Mesendoderm (in vitro differentiated cells): Measurements from ENCODE around the gene PRMT3. TPM values are rescaled to one million over a fixed set of nuclear protein-coding genes. Genes with fewer than 3 reads are reported as not detected.
A peak's percentile ranks its signal among the peaks of the same experiment; 100 is the strongest.

Experiments
- DNase-seq: peaks from one replicate; pipeline ENCODE4 v3.0.0; 2013
- H2AK5ac ChIP-seq: 2 replicates; pipeline ENCODE4 v1.6.1; 2013; ENCODE audit warnings: low read length, inconsistent platforms
- H2BK120ac ChIP-seq: 2 replicates; pipeline ENCODE4 v1.6.1; 2013; ENCODE audit warnings: low read depth, mild to moderate bottlenecking, low read length, moderate library complexity, mixed read lengths
- H2BK15ac ChIP-seq: replicated peaks from 2 replicates; pipeline ENCODE4 v1.6.1; 2013; ENCODE audit warnings: low read depth, mild to moderate bottlenecking, moderate library complexity
- H2BK5ac ChIP-seq: 2 replicates; pipeline ENCODE4 v1.6.1; 2013; ENCODE audit warnings: low read length, inconsistent platforms
- H3K18ac ChIP-seq: 2 replicates; pipeline ENCODE4 v1.6.1; 2013; ENCODE audit warnings: mild to moderate bottlenecking, low read length, mixed read lengths
- H3K23ac ChIP-seq: one replicate; pipeline ENCODE4 v1.6.1; 2013; ENCODE audit warnings: low read length
- H3K27ac ChIP-seq: 2 replicates; pipeline ENCODE4 v1.5.1; 2013; ENCODE audit warnings: low read depth, mild to moderate bottlenecking, inconsistent platforms, low read length, moderate library complexity
- H3K27me3 ChIP-seq: 2 replicates; pipeline ENCODE4 v1.6.1; 2013; ENCODE audit warnings: low read length, control low read depth, mild to moderate bottlenecking, inconsistent platforms; ENCODE audit not compliant: insufficient read depth, poor library complexity
- H3K36me3 ChIP-seq: 2 replicates; pipeline ENCODE4 v1.6.1; 2013; ENCODE audit warnings: low read length, inconsistent platforms; ENCODE audit not compliant: control insufficient read depth, insufficient read depth
- H3K4ac ChIP-seq: one replicate; pipeline ENCODE4 v1.6.1; 2013; ENCODE audit warnings: low read depth, mild to moderate bottlenecking, low read length, moderate library complexity
- H3K4me1 ChIP-seq: 2 replicates; pipeline ENCODE4 v1.6.1; 2013; ENCODE audit warnings: low read depth, low read length, inconsistent platforms; ENCODE audit not compliant: control insufficient read depth
- H3K4me2 ChIP-seq: 2 replicates; pipeline ENCODE4 v1.6.1; 2013; ENCODE audit warnings: low read length
- H3K4me3 ChIP-seq: 2 replicates; pipeline ENCODE4 v1.5.1; 2013; ENCODE audit warnings: mild to moderate bottlenecking, low read length
- H3K56ac ChIP-seq: one replicate; pipeline ENCODE4 v1.6.1; 2013; ENCODE audit warnings: low read length
- H3K79me1 ChIP-seq: 2 replicates; pipeline ENCODE4 v1.6.1; 2013; ENCODE audit warnings: low read length, inconsistent platforms
- H3K79me2 ChIP-seq: 2 replicates; pipeline ENCODE4 v1.6.1; 2013; ENCODE audit warnings: mild to moderate bottlenecking, low read length; ENCODE audit not compliant: control insufficient read depth, insufficient read depth
- H3K9ac ChIP-seq: 2 replicates; pipeline ENCODE4 v1.6.1; 2013; ENCODE audit warnings: low read length, inconsistent platforms
- H4K5ac ChIP-seq: one replicate; pipeline ENCODE4 v1.6.1; 2013; ENCODE audit warnings: low read length
- H4K8ac ChIP-seq: one replicate; pipeline ENCODE4 v1.6.1; 2013; ENCODE audit warnings: low read depth, mild to moderate bottlenecking, control low read depth, low read length, moderate library complexity
- whole genome bisulfite sequencing: extraction: QIAGEN DNeasy Blood & Tissue Kit; methylation state at CpG from one replicate; pipeline ENCODE4 v1.1.7; 2013; ENCODE audit warnings: low lambda C conversion rate, missing lambda C conversion rate; ENCODE audit not compliant: insufficient coverage; ENCODE audit errors: extremely low coverage; 5-methylcytosine and 5-hydroxymethylcytosine counted together
- polyA plus RNA-seq, 2 experiments: library from polyadenylated mRNA; stranded (reverse); fragments of 200-250 nt; gene quantifications; one replicate each; pipeline ENCODE4 v1.2.3, GENCODE V29; 2013

PRMT3 gene
- polyA plus RNA-seq (2013, experiment 1 of 2) = 27.8 TPM
- polyA plus RNA-seq (2013, experiment 2 of 2) = 29.1 TPM

DNA sequence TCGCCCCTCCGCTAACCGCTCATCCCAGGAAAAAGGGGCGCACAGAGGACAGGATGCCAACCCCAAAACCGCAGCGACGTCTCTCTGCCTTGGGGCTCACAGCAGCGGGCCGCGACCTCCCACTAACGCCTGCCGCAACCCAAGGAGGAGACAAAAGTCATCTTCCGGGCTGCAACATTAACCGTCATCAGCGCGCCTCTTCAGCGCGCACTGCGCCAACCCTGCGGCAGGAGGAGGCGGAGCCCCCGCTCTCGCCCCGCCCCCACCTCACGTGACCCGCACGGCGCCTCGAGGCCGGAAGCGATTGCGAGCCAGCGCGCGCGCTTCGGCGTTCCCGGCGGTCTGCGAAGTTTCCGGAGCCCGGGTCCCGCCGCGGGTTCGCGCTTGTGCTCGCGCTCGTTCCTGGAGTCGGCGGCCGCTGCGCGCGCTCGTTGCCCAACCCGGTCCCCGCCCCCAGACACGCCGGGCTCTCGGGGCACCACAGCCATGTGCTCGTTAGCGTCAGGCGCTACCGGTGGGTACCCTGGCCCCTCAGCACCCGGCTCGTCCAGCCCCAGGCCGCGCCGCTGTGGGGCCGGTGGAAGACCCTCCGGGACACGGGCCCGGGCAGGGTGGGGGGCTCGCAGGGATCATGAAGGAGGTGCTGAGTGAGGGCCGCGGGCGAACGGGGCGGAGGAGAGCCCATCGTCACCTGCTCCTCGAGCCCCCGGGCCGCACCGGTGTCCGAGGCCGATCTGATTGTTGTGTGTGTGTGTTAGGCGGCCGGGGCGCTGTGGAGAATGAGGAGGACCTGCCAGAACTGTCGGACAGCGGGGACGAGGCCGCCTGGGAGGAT, at the start of gene PRMT3:
PRMT3 (plus strand) TSS at position 456 of the 835 bp plus-strand sequence; CDS start at position 487, 31 bp downstream.
- Histone ChIP-seq H3K79me1 (peaks cover 4% of the 10 kb centered on the region), H3K79me2 (peaks cover 4% of the 10 kb centered on the region), H3K23ac (peak within 1 kb of the TSS; percentile 68), H4K5ac (no peak within 1 kb of the TSS), H3K18ac (peak within 1 kb of the TSS; percentile 61), H2BK120ac (no peak within 1 kb of the TSS), H2BK5ac (peak within 1 kb of the TSS; percentile 44), H3K27me3 (no peaks in the 10 kb centered on the region), H3K4ac (peak within 1 kb of the TSS; percentile 77), H3K9ac (peak within 1 kb of the TSS; percentile 92), H4K8ac (no peak within 1 kb of the TSS), H3K56ac (peak within 1 kb of the TSS; percentile 96), H3K4me2 (peak within 1 kb of the TSS; percentile 83), H3K4me1 (no peaks in the 10 kb centered on the region), H3K27ac (peak within 1 kb of the TSS; percentile 55), H2BK15ac (no peak within 1 kb of the TSS), H2AK5ac (no peak within 1 kb of the TSS), H3K4me3 (peak within 1 kb of the TSS; percentile 88), H3K36me3 (no peaks in the 10 kb centered on the region)
- DNase-seq = peak; percentile 97
- WGBS = no CpG with 5 or more reads among the region's 96 CpGs

DNA sequence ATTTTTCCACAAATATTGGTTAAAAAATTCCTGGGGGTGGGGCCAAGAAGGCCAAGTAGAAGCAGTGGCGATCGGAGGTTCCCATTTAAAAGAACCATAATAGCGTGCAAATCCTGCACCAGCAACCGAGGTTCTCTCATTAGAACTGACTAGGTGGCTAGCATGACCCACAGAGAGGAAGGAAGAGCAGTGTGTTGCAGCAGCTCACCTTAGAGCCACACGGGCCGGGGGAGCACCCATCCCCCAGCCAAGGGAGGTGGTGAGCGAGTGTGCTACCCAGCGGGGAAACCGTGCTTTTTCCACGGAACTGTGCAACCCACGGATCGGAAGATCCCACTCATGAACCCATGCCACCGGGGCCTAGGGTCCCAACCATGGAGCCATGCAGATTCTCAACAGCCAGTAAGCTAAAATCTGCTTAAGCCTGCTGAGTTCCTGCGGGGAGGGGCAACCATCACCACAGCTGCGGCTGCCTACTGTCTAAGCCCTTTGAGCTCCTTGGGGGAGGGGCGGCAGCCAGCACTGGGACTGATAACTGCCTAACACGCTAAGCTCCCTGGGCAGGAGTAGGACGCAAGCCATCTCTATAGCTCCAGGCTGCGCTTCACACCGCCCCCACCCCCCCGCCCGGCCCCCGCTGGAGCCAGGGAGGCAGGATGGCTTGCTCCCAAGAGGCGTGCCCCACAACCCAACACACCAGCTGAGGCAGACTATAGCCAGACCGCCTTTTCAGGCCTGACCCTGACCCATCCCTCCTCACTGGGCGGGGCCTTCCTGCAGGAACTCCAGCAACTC, 45.0 kb upstream of the PRMT3 start:
- no peak overlapping the region for H2BK120ac ChIP-seq
- H4K8ac ChIP-seq = no peak overlapping the region
- no peak overlapping the region for H3K23ac ChIP-seq
- no peak overlapping the region for H2BK15ac ChIP-seq
- H3K56ac ChIP-seq = peak overlapping the region; percentile 76
- H3K36me3 ChIP-seq = no peaks in the 10 kb centered on the region
- peak overlapping the region; percentile 48 for H3K4ac ChIP-seq
- no peak overlapping the region for H3K27ac ChIP-seq
- no peak overlapping the region for H4K5ac ChIP-seq
- peak overlapping the region; percentile 42 for H3K18ac ChIP-seq
- H3K79me1 ChIP-seq = no peaks in the 10 kb centered on the region
- peaks cover 3% of the 10 kb centered on the region for H3K4me1 ChIP-seq
- no CpG with 5 or more reads among the region's 26 CpGs for WGBS
- peak overlapping the region; percentile 52 for H3K4me2 ChIP-seq
- no peak overlapping the region for H3K4me3 ChIP-seq
- H3K27me3 ChIP-seq = no peaks in the 10 kb centered on the region
- peak; percentile 97 for DNase-seq
- no peak overlapping the region for H2BK5ac ChIP-seq
- H2AK5ac ChIP-seq = no peak overlapping the region
- peak overlapping the region; percentile 36 for H3K9ac ChIP-seq
- H3K79me2 ChIP-seq = no peaks in the 10 kb centered on the region

DNA sequence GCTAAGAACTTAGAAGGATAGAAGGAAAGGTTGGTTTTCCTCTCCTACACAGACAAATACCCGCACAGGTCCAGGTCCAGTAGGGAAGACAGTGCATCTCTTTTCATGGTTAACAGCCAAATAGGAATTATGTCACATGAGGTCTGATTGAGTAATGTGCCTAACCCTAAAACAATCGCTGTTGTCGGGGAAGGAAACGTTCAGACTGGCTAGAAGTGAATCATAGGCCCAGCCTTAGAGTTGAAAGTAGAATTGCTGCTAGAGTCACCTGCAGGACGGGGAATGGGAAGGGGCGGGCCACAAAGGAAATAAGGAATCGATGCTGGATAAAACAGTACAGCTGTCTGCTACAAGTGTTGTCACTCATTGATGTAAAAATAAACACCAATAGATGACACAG, 36.4 kb upstream of the PRMT3 start:
- Histone ChIP-seq H3K27me3 (no peaks in the 10 kb centered on the region), H3K79me2 (no peaks in the 10 kb centered on the region), H2BK15ac (no peak overlapping the region), H2BK5ac (no peak overlapping the region), H3K4me3 (no peak overlapping the region), H3K56ac (no peak overlapping the region), H3K4ac (no peak overlapping the region), H3K36me3 (no peaks in the 10 kb centered on the region), H4K8ac (no peak overlapping the region), H3K79me1 (no peaks in the 10 kb centered on the region), H2BK120ac (no peak overlapping the region), H3K18ac (no peak overlapping the region), H2AK5ac (no peak overlapping the region), H3K4me2 (no peak overlapping the region), H3K4me1 (no peaks in the 10 kb centered on the region), H3K23ac (no peak overlapping the region), H3K9ac (no peak overlapping the region), H3K27ac (no peak overlapping the region), H4K5ac (no peak overlapping the region)
- no CpG with 5 or more reads among the region's 7 CpGs for WGBS
- DNase-seq = no peak

DNA sequence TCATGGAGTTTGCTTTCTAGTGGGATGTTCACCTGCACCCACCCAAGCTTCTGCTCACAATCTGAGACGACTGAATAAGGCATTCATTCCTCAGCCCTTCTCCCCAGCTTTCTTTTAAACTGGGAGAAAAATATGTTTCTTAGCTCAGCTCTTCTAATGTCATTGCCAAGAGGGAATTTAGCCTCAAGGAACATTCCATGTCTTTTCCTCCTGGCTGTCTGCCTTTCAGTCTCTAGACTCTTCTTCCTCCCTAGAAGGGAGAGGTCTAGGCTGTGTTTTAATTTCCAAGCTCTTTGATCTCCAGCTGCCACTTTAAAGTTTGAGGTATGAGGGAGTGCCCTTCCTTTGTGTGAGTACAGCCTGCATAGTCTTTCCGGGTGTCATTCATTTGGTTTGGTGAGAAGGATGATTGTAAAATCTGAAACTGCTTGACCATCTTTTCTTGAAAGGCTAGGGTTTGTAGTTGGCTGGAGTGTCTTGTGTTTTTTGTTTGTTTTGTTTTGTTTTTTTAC, 35.7 kb upstream of the PRMT3 start:
- H3K4me2 ChIP-seq = no peak overlapping the region
- peak; percentile 22 for DNase-seq
- no peak overlapping the region for H3K4ac ChIP-seq
- H3K27me3 ChIP-seq = no peaks in the 10 kb centered on the region
- no peaks in the 10 kb centered on the region for H3K4me1 ChIP-seq
- no peak overlapping the region for H2BK15ac ChIP-seq
- no peak overlapping the region for H2AK5ac ChIP-seq
- H3K56ac ChIP-seq = peak overlapping the region; percentile 2
- H4K8ac ChIP-seq = no peak overlapping the region
- peak overlapping the region; percentile 56 for H3K23ac ChIP-seq
- no peak overlapping the region for H3K18ac ChIP-seq
- no peaks in the 10 kb centered on the region for H3K79me1 ChIP-seq
- H3K4me3 ChIP-seq = no peak overlapping the region
- H2BK120ac ChIP-seq = no peak overlapping the region
- H3K79me2 ChIP-seq = no peaks in the 10 kb centered on the region
- WGBS = no CpG with 5 or more reads among the region's 2 CpGs
- no peaks in the 10 kb centered on the region for H3K36me3 ChIP-seq
- no peak overlapping the region for H2BK5ac ChIP-seq
- H4K5ac ChIP-seq = no peak overlapping the region
- no peak overlapping the region for H3K9ac ChIP-seq
- H3K27ac ChIP-seq = no peak overlapping the region

DNA sequence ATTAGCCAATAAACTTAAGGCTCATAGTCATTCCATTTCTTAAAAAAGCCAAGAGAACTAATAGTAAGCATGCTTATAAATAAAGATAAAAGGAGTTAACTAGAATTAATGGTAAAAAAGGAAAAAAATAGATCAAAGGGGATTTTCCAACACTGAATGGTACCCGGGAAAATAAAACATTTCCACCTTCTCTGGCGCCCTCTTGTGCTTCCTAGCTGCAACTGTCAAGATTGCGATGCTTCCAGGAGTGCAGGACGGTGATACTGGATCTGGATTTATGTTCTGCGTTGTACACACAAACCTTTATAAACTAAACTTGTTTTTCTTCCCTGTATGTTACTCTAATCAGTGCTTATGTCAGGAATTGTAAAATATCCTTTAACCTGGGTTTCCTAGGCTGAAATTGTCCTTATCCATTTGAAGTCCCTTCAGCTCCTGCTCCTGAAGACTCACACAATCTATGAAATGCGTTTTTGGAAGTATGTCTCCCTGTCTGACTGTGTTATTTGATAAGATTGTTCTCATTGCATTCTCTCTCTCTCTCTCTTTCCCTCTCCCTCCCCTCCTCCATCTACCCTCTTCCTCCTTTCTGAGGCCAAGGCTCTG, 33.6 kb upstream of the PRMT3 start:
- Histone ChIP-seq H3K18ac (no peak overlapping the region), H3K4me2 (no peak overlapping the region), H3K27me3 (no peaks in the 10 kb centered on the region), H4K8ac (no peak overlapping the region), H3K79me1 (no peaks in the 10 kb centered on the region), H3K27ac (no peak overlapping the region), H3K4ac (no peak overlapping the region), H2BK15ac (no peak overlapping the region), H3K36me3 (no peaks in the 10 kb centered on the region), H3K9ac (no peak overlapping the region), H3K79me2 (no peaks in the 10 kb centered on the region), H3K56ac (no peak overlapping the region), H3K4me3 (no peak overlapping the region), H3K23ac (no peak overlapping the region), H2AK5ac (no peak overlapping the region), H2BK120ac (no peak overlapping the region), H4K5ac (no peak overlapping the region), H3K4me1 (no peaks in the 10 kb centered on the region), H2BK5ac (no peak overlapping the region)
- peak; percentile 37 for DNase-seq
- WGBS = no CpG with 5 or more reads among the region's 6 CpGs
